Measurements from ENCODE around the gene KCTD20.

DNA sequence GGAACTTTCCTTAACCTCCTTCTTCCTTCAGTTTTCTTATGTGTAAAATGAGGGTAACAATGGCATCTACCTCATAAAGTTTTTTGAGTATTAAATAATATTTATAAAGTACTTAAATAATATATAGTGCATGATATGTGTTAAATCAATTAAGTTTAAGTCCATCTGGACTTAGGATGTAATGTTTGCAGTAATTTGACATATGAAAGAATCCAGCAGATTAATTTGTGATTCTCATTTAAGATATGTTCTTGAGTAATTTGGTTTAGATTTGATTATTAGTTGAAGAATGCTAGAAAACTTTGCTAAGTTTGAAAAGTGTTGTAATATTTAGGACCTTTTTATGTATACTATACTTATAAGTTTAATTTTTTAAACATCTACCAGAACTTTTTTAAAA is 18.1 kb downstream of the KCTD20 start:
- TF ChIP-seq JUND (IDR thresholded peaks at IDR 0.05) (no peak), REST (IDR thresholded peaks at IDR 0.05) (no peak), CTCF (IDR thresholded peaks at IDR 0.05; ENCODE audit: low read depth, low read length, missing input control) (no peak), RAD21 (IDR thresholded peaks at IDR 0.05) (no peak), EGR1 (IDR thresholded peaks at IDR 0.05; ENCODE audit: low read depth in 2 of 2) (no peak), YY1 (IDR thresholded peaks at IDR 0.05) (no peak), FOXA1 (IDR thresholded peaks at IDR 0.05) (no peak), RXRA (IDR thresholded peaks at IDR 0.05) (no peak), SP1 (IDR thresholded peaks at IDR 0.05) (no peak), TAF1 (conservative IDR thresholded peaks at IDR 0.05) (no peak), GABPA (IDR thresholded peaks at IDR 0.05 in 1 of 2, conservative IDR thresholded peaks at IDR 0.05 in 1 of 2) (no peak), ZBTB33 (IDR thresholded peaks at IDR 0.05) (no peak)
- TF ChIP-seq, protein P1, sequence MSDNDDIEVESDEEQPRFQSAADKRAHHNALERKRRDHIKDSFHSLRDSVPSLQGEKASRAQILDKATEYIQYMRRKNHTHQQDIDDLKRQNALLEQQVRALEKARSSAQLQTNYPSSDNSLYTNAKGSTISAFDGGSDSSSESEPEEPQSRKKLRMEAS (IDR thresholded peaks at IDR 0.05): no peak

Measured in liver (tissue), 3 donors.